Mesenchymal stem cell (in vitro differentiated cells and primary cell): Measurements from ENCODE around the gene ZFP92.

Experiments
- DNase-seq: peaks from one replicate; pipeline ENCODE4 v3.0.0-alpha.2; 2013
- H2AFZ ChIP-seq: one replicate; pipeline ENCODE4 v1.6.1; 2013; ENCODE audit warnings: low read depth, mild to moderate bottlenecking, control low read depth, inconsistent platforms, low read length, moderate library complexity
- H2AK5ac ChIP-seq: 2 replicates; pipeline ENCODE4 v1.6.1; 2013; ENCODE audit warnings: low read length, moderate library complexity, mild to moderate bottlenecking, inconsistent platforms; ENCODE audit not compliant: severe bottlenecking
- H2BK120ac ChIP-seq: one replicate; pipeline ENCODE4 v1.6.1; 2013; ENCODE audit warnings: low read depth, mild to moderate bottlenecking, inconsistent platforms, low read length, moderate library complexity
- H2BK12ac ChIP-seq, 2 experiments: one replicate each; pipeline ENCODE4 v1.6.1; 2013; ENCODE audit warnings: inconsistent platforms in 2 of 2, low read length in 2 of 2, mild to moderate bottlenecking in 2 of 2, moderate library complexity in 2 of 2, control low read depth in 1 of 2
- H2BK15ac ChIP-seq: one replicate; pipeline ENCODE4 v1.6.1; 2013; ENCODE audit warnings: mild to moderate bottlenecking, low read depth, inconsistent platforms; ENCODE audit not compliant: poor library complexity, severe bottlenecking
- H2BK5ac ChIP-seq: 2 replicates; pipeline ENCODE4 v1.6.1; 2013; ENCODE audit warnings: low read depth, mild to moderate bottlenecking, low read length, control low read depth, inconsistent platforms; ENCODE audit not compliant: poor library complexity, severe bottlenecking
- H3K14ac ChIP-seq, 2 experiments: one replicate each; pipeline ENCODE4 v1.6.1; 2013; ENCODE audit warnings: inconsistent platforms in 2 of 2, low read length in 2 of 2, control low read depth in 1 of 2, mild to moderate bottlenecking in 1 of 2, moderate library complexity in 1 of 2
- H3K18ac ChIP-seq, 2 experiments: one replicate each; pipeline ENCODE4 v1.6.1; 2013; ENCODE audit warnings: inconsistent platforms in 2 of 2, low read length in 2 of 2, control low read depth in 1 of 2, low read depth in 1 of 2, mild to moderate bottlenecking in 1 of 2
- H3K23ac ChIP-seq, 2 experiments: one replicate each; pipeline ENCODE4 v1.6.1; 2013; ENCODE audit warnings: inconsistent platforms in 2 of 2, low read length in 2 of 2, mild to moderate bottlenecking in 2 of 2, moderate library complexity in 2 of 2, control low read depth in 1 of 2
- H3K27ac ChIP-seq: 2 replicates; pipeline ENCODE4 v1.5.1; 2013; ENCODE audit warnings: mild to moderate bottlenecking, moderate library complexity, low read length, control low read depth, inconsistent platforms; ENCODE audit not compliant: poor library complexity, severe bottlenecking
- H3K27me3 ChIP-seq, 2 experiments: 2 replicates each; pipeline versions ENCODE4 v1.6.1 to v1.7.0; 2013; ENCODE audit warnings: low read length in 2 of 2, mild to moderate bottlenecking in 2 of 2, moderate library complexity in 2 of 2, control low read depth in 1 of 2, inconsistent platforms in 1 of 2; ENCODE audit not compliant: control insufficient read depth in 1 of 2, insufficient read depth in 1 of 2
- H3K36me3 ChIP-seq, 2 experiments: 2 replicates each; pipeline versions ENCODE4 v1.6.1 to v1.7.0; 2013; ENCODE audit warnings: low read length in 2 of 2, control low read depth in 1 of 2, inconsistent platforms in 1 of 2, low read depth in 1 of 2, mild to moderate bottlenecking in 1 of 2; ENCODE audit not compliant: insufficient read depth in 2 of 2, control insufficient read depth in 1 of 2
- H3K4ac ChIP-seq, 2 experiments: one replicate each; pipeline ENCODE4 v1.6.1; 2013; ENCODE audit warnings: inconsistent platforms in 2 of 2, low read length in 2 of 2, mild to moderate bottlenecking in 2 of 2, moderate library complexity in 2 of 2, control low read depth in 1 of 2, low read depth in 1 of 2
- H3K4me1 ChIP-seq: 2 replicates; pipeline ENCODE4 v1.6.1; 2013; ENCODE audit warnings: low read depth, low read length, control low read depth; ENCODE audit not compliant: control insufficient read depth, insufficient read depth
- H3K4me2 ChIP-seq: 2 replicates; pipeline ENCODE4 v1.6.1; 2013; ENCODE audit warnings: low read length, mild to moderate bottlenecking, inconsistent platforms; ENCODE audit not compliant: poor library complexity, severe bottlenecking
- H3K4me3 ChIP-seq, 2 experiments: 2 replicates each; pipeline versions ENCODE4 v1.5.1 to v1.7.0; 2013; ENCODE audit warnings: low read length in 2 of 2, mild to moderate bottlenecking in 2 of 2, control low read depth in 1 of 2, low read depth in 1 of 2; ENCODE audit not compliant: insufficient read depth in 1 of 2
- H3K79me1 ChIP-seq: replicated peaks from 2 replicates; pipeline ENCODE4 v1.6.1; 2013; ENCODE audit warnings: mild to moderate bottlenecking, control low read depth, low read length, inconsistent platforms; ENCODE audit not compliant: poor library complexity, severe bottlenecking
- H3K9ac ChIP-seq: 2 replicates; pipeline ENCODE4 v1.7.0; 2013; ENCODE audit warnings: mild to moderate bottlenecking, low read length, moderate library complexity
- H3K9me3 ChIP-seq: 2 replicates; pipeline ENCODE4 v1.7.0; 2013; ENCODE audit warnings: mild to moderate bottlenecking, low read length; ENCODE audit not compliant: control insufficient read depth
- H4K8ac ChIP-seq: one replicate; pipeline ENCODE4 v1.6.1; 2013; ENCODE audit warnings: inconsistent platforms, mild to moderate bottlenecking, low read length, moderate library complexity
- H4K91ac ChIP-seq: one replicate; pipeline ENCODE4 v1.6.1; 2013; ENCODE audit warnings: mild to moderate bottlenecking, low read length, inconsistent platforms
- WGBS: methylation state at CpG from one replicate; pipeline ENCODE4 v1.1.7; 2013; ENCODE audit warnings: mixed read lengths; 5-methylcytosine and 5-hydroxymethylcytosine counted together

ZFP92 gene

DNA sequence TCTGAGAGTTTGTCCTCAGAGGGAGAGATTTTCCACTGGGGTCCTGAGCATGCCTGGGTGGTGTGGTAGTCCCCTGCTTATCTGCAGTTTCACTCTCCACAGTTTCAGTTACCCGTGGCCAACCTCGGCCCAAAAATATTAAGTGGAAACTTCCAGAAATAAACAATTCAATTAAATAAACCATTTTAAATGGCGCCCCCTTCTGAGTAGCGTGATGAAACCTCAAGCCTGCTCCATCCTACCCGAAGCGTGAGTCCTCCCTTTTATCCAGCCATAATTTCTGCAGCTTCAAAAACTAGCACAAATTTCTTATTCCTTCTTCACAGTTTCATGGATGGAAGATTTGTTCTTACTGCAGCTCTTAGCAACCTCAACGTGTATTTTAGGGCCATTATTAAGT lies 36.8 kb upstream of the ZFP92 start:
- H3K79me1 ChIP-seq = no peaks in the 10 kb centered on the region
- 60% methylated on average over 7 of the region's 7 CpGs for WGBS
- no peak overlapping the region for H2AFZ ChIP-seq
- H4K8ac ChIP-seq = no peak overlapping the region
- no peak overlapping the region for H4K91ac ChIP-seq
- H3K27ac ChIP-seq = no peak overlapping the region
- no peak overlapping the region for H2AK5ac ChIP-seq
- no peak overlapping the region for H3K18ac ChIP-seq
- no peak overlapping the region for H3K4ac ChIP-seq
- no peak overlapping the region for H3K4me3 ChIP-seq
- no peak overlapping the region for H3K4me2 ChIP-seq
- H3K9ac ChIP-seq = no peak overlapping the region
- no peak overlapping the region for H2BK12ac ChIP-seq
- no peak for DNase-seq
- H3K36me3 ChIP-seq = no peaks in the 10 kb centered on the region
- H3K9me3 ChIP-seq = no peaks in the 10 kb centered on the region
- no peak overlapping the region for H3K14ac ChIP-seq
- H3K4me1 ChIP-seq = peaks cover under 1% of the 10 kb centered on the region
- H2BK15ac ChIP-seq = no peak overlapping the region
- no peak overlapping the region for H2BK120ac ChIP-seq
- H3K23ac ChIP-seq = no peak overlapping the region
- H2BK5ac ChIP-seq = no peak overlapping the region
- H3K27me3 ChIP-seq = peaks cover 0 to 16% of the 10 kb centered on the region in 2 experiments

DNA sequence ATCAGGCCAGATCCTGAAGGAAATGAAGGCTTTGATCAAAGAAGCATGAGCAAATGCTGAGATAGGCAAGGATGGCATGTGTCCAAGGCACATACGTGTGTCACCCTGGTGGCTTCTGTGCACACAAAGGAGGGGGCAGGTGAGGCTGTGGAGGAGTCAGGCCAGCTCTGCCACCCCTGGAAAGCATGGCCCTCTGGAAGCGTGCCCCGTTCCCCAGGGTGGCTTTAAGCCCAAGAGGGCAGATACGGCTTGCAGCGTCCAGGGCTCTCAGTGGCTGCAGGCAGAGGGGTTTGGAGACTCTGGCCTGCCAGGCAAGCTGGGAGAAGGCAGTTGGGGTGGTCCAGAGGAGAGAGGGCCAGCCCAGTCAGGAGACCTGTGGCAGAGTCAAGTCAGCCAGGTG lies 35.7 kb upstream of the ZFP92 start:
- DNase-seq = no peak
- Histone ChIP-seq H3K4me1 (peaks cover 1% of the 10 kb centered on the region), H2BK12ac (no peak overlapping the region), H3K23ac (no peak overlapping the region), H3K9me3 (no peaks in the 10 kb centered on the region), H3K36me3 (no peaks in the 10 kb centered on the region), H2BK5ac (no peak overlapping the region), H3K79me1 (no peaks in the 10 kb centered on the region), H3K4me3 (no peak overlapping the region), H3K4ac (no peak overlapping the region), H2AK5ac (no peak overlapping the region), H2AFZ (no peak overlapping the region), H2BK15ac (no peak overlapping the region), H2BK120ac (no peak overlapping the region), H3K4me2 (no peak overlapping the region), H3K27me3 (peaks cover 0 to 16% of the 10 kb centered on the region in 2 experiments), H3K9ac (no peak overlapping the region), H3K14ac (no peak overlapping the region), H3K27ac (no peak overlapping the region), H3K18ac (no peak overlapping the region), H4K91ac (no peak overlapping the region), H4K8ac (no peak overlapping the region)
- WGBS = 87% methylated on average over 3 of the region's 5 CpGs

DNA sequence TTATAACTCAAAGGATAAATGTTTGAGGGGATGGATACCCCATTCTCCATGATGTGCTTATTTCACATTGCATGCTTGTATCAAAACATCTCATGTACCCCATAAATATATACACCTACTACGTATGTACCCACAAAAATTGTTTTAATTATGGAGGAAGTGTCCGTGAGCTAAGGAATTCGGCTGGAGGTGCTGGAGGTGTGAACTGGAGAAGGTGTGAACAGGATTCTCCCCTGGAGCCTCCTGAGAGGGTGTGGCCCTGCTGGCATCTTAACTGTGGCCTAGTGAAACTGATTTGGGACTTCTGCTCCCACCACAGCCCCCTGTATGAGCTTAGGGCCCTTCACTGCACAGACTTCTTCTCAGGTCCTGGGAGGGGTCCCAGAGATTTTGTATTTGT lies 33.5 kb upstream of the ZFP92 start:
- H2BK120ac ChIP-seq = no peak overlapping the region
- H3K9ac ChIP-seq = no peak overlapping the region
- no peak overlapping the region for H3K14ac ChIP-seq
- no peak overlapping the region for H3K4ac ChIP-seq
- no peak overlapping the region for H2BK15ac ChIP-seq
- H3K23ac ChIP-seq = no peak overlapping the region
- no peak overlapping the region for H4K8ac ChIP-seq
- no peak overlapping the region for H3K27ac ChIP-seq
- peaks cover 0 to 7% of the 10 kb centered on the region in 2 experiments for H3K27me3 ChIP-seq
- no peak overlapping the region for H4K91ac ChIP-seq
- H3K4me1 ChIP-seq = peaks cover 4% of the 10 kb centered on the region
- no peak overlapping the region for H3K4me3 ChIP-seq
- no peak overlapping the region for H3K18ac ChIP-seq
- no peak overlapping the region for H3K4me2 ChIP-seq
- no peak overlapping the region for H2AFZ ChIP-seq
- no peak overlapping the region for H2BK12ac ChIP-seq
- WGBS = no CpG with 5 or more reads among the region's 3 CpGs
- no peak overlapping the region for H2BK5ac ChIP-seq
- no peaks in the 10 kb centered on the region for H3K36me3 ChIP-seq
- no peaks in the 10 kb centered on the region for H3K9me3 ChIP-seq
- no peak overlapping the region for H2AK5ac ChIP-seq
- DNase-seq = no peak
- no peaks in the 10 kb centered on the region for H3K79me1 ChIP-seq

DNA sequence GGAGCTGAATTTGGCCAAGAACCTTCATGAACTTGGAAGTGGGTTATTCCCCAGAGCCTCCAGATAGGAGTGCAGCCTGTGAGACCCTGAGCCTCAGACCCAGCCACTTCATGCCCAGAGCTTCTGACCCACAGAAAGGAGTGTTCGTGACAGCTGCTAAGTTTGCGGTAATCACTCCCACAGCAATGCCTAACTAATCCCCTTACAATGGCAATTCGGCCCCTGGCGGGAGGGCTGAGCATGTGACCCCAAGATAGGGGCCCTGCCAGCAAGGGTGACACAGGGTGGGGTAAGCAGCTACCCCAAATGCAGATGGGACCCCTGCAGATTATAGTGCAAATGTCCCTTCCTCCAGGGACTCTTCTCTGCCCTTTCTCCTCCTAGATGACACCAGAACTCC lies 32.7 kb upstream of the ZFP92 start:
- no peak overlapping the region for H3K27ac ChIP-seq
- H3K18ac ChIP-seq = no peak overlapping the region
- H3K36me3 ChIP-seq = no peaks in the 10 kb centered on the region
- H2BK5ac ChIP-seq = no peak overlapping the region
- no peaks in the 10 kb centered on the region for H3K79me1 ChIP-seq
- H2BK12ac ChIP-seq = no peak overlapping the region
- no peaks in the 10 kb centered on the region for H3K9me3 ChIP-seq
- no peak overlapping the region for H4K8ac ChIP-seq
- H3K4me3 ChIP-seq = no peak overlapping the region
- peaks cover 4% of the 10 kb centered on the region for H3K4me1 ChIP-seq
- H2AFZ ChIP-seq = no peak overlapping the region
- H4K91ac ChIP-seq = no peak overlapping the region
- WGBS = 75% methylated on average over 4 of the region's 4 CpGs
- H3K9ac ChIP-seq = no peak overlapping the region
- no peak overlapping the region for H3K4me2 ChIP-seq
- H2AK5ac ChIP-seq = no peak overlapping the region
- H3K4ac ChIP-seq = no peak overlapping the region
- no peak overlapping the region for H2BK120ac ChIP-seq
- H3K27me3 ChIP-seq = peaks cover 0 to 3% of the 10 kb centered on the region in 2 experiments
- H3K23ac ChIP-seq = no peak overlapping the region
- no peak overlapping the region for H3K14ac ChIP-seq
- no peak overlapping the region for H2BK15ac ChIP-seq
- DNase-seq = no peak
